HG03108 (cell line): Measurements from ENCODE around the gene PRTFDC1.
"Not testable (repeated sequence)": the region's sequence is repeated elsewhere in the genome, so short reads cannot be mapped to it uniquely, and the experiment has no call there.

Experiments
- ATAC-seq: cut with Tn5 transposase; IDR thresholded peaks from one replicate; pipeline ENCODE4 v1.9.1; 2021; ENCODE audit warnings: moderate library complexity; ENCODE audit not compliant: unreplicated experiment

Gene PRTFDC1

DNA sequence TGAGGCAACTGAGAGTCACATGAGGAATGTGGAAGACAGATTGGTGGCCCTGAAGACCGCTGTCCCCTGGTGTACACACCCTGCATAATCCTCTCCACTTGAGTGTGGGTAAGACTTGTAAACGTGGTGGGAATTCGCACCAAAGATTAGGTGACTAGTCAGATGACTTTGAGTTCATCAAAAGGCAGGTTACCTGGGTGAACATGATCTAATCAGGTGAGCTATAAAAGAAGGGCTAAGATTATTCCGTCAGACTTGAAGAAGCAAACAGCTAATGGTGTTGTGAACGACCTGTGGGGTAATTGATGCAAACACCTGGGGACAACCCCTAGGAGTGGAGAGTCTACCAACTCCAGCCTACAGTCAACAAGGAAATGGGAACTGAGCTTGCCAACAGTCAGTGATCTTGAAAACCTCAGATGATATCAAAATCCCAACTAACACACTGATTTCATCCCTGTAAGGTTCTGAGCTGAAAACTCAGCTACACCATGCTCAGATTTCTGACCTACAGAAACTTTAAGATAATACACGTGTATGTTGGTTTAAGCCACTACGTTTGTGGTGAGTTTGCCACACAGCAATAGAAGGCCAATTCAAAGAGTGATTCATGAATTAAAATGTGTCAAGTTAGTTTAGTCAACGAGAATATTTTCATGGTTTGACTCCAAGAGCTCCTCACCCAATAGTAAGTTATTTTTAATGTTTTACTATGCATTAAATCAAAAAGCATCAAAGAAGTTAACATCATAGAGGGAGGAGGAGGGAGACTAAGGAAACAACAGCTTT lies 16.7 kb downstream of the PRTFDC1 start:
- no peak for ATAC-seq

DNA sequence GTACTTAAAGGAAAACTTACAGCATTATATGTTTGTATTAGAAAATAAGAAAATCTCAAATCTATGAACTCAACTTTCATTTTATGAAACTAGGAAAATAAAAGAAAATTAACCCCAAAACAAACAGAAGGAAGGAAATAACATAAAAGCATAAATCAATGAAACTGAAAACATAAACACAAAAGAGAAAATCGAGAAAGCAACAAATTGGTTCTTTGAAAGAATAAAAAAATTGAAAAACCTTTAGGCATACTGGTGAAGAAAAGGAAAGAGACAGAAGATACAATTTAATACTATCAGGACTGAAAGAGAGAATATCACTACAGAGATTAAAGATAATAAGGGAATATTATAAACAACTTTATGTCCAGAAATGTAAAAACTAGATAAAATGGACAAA lies 21.2 kb downstream of the PRTFDC1 start:
- ATAC-seq, result no peak

DNA sequence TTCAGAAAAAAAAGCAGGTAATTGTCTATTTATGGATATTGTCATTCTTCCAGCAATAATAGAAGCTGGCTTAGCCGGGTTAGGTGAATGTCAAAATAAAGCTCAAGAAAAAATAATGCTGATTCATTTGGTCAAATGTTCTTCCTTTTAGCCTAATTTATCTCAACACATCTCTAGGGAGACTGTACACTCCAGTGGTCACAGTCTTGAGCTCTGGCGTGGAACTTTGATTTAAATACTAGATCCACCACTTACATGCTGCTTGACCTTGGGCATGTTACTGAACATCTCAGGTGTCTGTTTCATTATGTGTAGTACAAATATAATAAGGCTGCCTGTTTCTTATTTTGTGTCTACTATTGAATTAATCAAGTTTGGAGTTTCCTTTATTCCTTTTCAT lies 22.0 kb downstream of the PRTFDC1 start:
- ATAC-seq, result peak; percentile 85

DNA sequence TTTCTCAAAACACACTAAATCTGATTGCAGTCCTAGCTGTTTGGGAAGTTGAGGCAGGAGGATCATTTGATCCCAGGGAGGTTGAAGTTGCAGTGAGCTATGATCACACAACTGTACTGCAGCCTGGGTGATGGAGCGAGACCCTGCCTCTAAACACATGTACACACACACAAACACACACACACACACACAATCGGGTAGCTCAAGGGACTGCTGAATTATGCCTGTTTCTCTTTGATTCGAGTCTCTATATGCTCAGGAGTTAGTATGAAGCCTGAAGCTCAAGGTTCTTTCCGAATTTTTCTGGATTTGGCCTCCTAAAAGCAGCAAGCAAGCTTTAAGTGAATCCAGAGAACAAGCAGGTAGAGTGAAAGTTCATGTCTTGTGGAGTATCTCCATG lies 22.5 kb downstream of the PRTFDC1 start:
- ATAC-seq, result no peak

DNA sequence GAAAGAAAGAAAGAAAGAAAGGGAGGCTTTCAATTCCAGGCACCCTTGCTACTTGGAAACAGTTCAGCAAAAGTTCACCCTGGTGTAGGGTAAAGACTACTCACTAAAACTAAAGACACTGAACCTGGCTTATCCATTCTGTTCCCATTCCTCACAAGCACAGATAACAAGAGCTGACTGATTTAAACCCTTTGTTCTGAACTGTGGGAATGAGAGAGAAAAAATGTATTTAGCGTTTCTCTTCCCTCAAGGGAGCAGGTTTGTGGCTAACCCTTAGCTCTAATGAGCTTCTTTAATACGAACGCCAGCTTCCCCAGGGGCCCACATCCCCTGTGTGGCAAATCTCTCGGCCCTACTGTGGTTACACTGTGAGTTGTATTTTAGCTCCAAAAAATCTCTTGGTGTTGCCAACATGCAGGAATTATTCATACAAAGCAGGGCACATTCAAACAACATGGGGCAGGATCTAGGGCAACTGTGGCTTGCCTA lies 23.3 kb downstream of the PRTFDC1 start:
- no peak for ATAC-seq

DNA sequence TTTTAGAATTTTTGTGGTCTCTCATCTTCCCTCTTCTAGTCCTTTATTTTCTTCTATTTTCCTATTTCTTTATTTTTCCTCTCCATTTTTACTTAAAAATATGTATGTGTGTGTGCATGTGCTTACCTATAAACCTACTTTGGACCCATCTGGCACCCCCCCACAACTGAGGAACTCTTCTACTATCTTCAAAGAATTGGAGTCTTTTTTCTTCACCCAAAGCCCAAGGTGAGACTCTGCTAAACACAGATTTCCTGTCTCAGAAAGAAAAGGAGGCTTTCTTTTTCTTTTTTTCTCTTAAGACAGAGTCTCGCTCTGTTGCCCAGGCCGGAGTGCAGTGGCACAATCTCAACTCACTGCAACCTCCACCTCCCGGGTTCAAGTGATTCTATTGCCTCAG lies 24.2 kb downstream of the PRTFDC1 start:
- no peak for ATAC-seq

DNA sequence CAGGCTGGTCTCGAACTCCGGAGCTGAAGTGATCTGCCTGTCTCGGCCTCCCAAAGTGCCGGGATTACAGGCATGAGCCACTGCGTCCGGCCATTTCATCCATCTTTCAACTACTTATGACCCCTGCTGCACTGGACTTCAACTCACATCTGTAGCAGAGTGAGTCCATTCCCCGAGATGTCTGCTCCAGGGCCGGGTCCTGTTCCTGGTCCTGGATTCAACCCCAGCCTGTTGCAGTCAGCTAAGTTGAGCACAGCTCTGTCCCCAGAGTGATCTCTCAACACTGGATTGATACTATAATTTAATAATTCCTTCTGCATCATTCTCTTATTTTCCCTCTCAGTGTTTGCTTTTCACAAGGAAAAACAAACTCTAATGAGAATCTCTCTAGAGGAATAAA lies 25.8 kb downstream of the PRTFDC1 start:
- ATAC-seq, result no peak

GRCh38 chr10:24925799-24926198 lies 26.6 kb downstream of the PRTFDC1 start:
- ATAC-seq, result no peak

DNA sequence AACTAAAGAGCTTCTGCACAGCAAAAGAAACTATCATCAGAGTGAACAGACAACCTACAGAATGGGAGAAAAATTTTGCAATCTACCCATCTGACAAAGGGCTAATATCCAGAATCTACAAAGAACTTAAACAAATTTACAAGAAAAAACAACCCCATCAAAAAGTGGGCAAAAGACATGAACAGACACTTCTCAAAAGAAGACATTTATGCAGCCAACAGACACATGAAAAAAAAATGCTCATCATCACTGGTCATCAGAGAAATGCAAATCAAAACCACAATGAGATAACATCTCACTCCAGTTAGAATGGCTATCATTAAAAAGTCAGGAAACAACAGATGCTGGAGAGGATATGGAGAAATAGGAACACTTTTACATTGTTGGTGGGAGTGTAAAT lies 27.9 kb downstream of the PRTFDC1 start:
- ATAC-seq, result not testable (repeated sequence)

DNA sequence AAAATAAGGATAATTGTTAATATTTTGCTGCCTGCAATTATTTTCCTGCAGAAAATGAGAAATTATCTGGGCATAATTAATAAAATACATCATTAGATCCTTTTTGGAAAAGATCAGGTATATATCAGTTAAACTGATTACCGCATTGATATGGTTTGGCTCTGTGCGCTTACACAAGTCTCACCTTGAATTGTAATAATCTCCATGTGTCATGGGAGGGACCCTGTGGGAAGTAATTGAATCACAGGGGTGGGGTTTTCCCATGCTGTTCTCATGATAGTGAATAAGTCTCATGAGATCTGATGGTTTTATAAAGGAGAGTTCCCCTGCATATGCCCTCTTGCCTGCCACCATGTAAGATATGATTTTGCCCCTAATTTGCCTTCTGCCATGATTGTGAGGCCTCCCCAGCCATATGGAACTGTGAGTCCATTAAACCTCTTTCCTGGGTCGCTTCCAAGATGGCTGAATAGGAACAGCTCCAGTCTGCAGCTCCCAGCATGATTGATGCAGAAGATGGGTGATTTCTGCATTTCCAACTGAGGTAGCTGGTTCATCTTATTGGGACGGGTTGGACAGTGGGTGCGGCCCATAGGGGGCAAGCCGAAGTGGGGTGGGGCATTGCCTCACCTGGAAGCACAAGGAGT lies 30.1 kb downstream of the PRTFDC1 start:
- ATAC-seq, result not testable (repeated sequence)

DNA sequence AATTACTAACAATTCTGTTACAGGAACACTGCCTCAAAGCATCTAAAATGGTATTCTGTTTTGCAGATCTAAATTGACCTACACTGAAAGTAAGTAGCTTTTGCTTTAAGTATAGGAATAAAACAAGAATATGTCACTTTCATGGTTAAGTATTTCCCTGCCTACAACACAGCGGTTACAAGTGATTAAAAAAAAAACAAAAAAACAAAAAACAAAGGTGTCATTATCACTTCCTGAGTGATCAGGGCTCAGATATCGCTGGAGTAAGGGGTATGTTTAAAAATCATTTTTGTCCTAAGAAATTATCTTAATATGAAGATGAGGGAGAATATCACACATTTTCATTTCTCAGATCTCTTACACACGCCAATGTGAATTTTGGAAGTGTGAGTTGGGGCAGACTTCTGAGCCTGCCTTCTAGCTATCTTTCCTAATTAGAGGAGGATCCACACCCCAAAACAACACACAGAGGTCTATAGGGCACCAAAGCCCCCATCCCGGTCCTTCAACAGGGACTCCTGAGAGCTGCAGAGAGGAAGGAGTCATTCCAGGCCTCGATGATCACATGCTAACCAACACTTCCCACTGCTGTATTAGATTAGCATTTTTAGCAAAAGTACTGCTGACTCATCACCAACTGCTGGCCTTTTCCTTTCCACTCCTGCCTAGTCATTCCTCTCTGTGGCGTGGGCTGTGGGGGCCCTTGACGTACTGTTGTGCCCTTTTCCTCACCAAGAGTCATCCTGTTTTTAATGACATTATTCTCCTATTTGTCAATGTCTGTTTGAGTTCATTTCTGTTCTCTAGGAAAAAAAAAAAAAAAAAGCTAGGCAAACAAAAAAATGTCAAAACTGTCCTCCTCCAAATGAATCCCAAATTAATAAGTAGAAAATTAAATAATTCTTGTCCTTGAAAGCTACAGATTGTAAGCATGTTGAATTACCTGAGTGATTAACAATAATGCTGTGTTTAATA lies 31.2 kb downstream of the PRTFDC1 start:
- ATAC-seq, result peak; percentile 80

DNA sequence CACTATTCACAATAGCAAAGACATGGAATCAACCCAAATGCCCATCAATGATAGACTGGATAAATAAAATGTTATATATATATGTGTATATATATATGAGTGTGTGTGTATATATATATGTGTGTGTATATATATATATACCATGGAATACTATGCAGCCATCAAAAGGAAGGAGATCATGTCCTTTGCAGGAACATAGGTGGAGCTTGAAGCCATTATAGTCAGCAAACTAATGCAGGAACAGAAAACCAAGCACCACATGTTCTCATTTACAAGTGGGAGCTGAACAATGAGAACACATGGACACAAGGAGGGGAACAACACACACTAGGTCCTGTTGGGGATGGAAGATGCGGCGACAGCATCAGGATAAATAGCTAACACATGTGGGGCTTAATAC lies 32.2 kb downstream of the PRTFDC1 start:
- ATAC-seq, result not testable (repeated sequence)

DNA sequence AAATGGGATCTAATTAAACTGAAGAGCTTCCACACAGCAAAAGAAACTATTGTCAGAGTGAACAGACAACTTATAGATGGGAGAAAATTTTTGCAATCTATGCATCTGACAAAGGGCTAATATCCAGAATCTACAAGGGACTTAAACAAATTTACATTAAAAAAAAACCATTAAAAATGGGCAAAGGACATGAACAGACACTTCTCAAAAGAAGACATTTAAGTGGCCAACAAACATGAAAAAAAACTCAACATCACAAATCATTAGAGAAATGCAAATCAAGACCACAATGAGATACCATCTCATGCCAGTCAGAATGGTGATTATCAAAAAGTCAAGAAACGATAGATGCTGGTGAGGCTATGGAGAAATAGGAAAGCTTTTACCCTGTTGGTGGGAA lies 32.8 kb downstream of the PRTFDC1 start:
- not testable (repeated sequence) for ATAC-seq

- no peak for ATAC-seq
Measured at GRCh38 chr10:24917979-24918378, 34.4 kb downstream of the PRTFDC1 start.

GRCh38 chr10:24917493-24917892 lies 34.9 kb downstream of the PRTFDC1 start:
- no peak for ATAC-seq

DNA sequence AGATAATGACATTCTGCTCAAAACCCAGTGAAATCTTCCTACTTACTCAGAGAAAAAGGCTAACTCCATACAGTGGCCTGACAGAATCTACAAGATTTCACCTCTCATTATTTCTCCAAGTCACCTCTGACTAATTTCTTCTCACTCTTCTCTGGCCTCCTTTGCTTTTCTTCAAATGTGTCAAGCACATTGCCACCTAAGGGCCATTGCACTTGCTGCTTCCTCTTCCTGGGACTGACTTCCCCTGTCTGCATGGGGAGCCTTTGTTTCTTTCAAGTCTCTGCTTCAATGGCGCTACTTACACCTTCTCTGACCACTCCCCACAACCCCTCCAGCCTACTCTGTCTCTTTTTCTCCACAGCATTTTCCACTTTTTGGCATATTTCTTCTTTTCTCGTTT lies 36.0 kb downstream of the PRTFDC1 start:
- no peak for ATAC-seq

- ATAC-seq, result no peak
Measured at GRCh38 chr10:24915304-24915703, 37.1 kb downstream of the PRTFDC1 start.

DNA sequence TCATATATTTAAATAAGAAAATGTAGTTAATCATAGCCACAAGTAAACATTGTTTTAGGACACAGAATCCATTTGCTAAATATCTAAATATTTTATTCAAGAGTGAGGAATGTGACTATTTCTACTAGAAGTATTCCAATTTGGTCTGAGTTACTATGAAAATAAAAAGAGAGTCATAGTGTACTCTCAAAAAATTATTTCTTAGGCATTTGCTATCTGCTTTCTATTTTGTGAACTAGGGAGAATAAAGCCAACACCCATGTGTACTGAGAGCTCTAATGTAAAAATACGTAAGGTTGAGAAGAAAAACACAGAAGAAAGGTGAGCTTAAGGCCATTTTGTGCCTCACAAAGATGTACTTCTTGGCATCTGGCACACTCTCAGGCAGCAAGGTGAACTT lies 38.3 kb downstream of the PRTFDC1 start:
- ATAC-seq, result no peak

- ATAC-seq, result no peak
Measured at GRCh38 chr10:24912215-24912614, 40.2 kb downstream of the PRTFDC1 start.

DNA sequence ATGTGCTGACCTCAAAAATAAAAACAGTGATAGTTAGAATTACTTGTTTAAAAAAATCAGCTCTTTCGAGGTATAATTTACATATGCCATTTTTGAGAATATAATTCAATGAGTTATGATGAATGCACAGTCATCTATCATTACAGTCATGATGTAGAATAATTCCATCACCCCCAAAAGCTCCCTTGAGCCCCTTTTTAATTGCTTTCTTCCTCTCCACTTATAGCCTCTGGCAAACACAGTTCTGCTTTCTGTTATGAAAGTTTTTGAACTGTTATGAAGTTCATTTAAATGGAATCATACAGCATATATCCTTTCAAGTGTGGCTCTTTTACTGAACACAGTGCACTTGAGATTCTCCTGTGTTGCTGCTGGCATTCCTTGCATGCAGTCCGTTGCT lies 41.4 kb downstream of the PRTFDC1 start:
- ATAC-seq, result no peak

DNA sequence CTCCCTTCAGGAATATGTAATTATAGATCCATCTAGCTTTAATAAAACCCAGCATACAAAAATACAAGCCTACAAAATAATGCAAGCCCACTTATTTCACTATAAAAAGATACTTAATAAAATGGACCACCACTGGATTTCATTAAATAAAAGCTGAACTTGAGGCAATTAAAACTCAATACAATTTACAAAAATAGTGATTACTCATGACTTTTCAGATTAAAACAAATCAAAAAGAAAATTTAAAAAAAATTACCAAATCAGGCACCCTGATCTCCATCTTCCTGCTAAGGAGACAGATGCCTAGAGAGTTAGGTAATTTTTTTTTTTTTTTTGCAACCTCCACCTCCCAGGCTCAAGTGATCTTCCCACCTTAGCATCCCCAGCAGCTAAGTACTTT lies 41.8 kb downstream of the PRTFDC1 start:
- ATAC-seq, result no peak
